ENCODE measurements around the gene FPGS.

- TF ChIP-seq EZH2 (IDR thresholded peaks at IDR 0.05) (no peak), POLR2AphosphoS5 (IDR thresholded peaks at IDR 0.05; ENCODE audit: borderline replicate concordance, low read depth, low read length) (no peak)
Observed at GRCh38 chr9:127822108-127822507, 19.4 kb downstream of the FPGS start.
